Left forelimb (tissue), 1 donor: Measurements from ENCODE around the gene GINS2.

Experiments used
- DNase-seq: peaks from one replicate; pipeline ENCODE4 v3.0.0-alpha.2; 2018; ENCODE audit warnings: low spot score

Gene GINS2

GRCh38 chr16:85667261-85667660 lies 21.5 kb downstream of the GINS2 start:
- DNase-seq = no peak

- no peak for DNase-seq
Observed at GRCh38 chr16:85665929-85666328, 22.8 kb downstream of the GINS2 start.

GRCh38 chr16:85665373-85665740 lies 23.4 kb downstream of the GINS2 start:
- DNase-seq = no peak

GRCh38 chr16:85664580-85665372 lies 24.0 kb downstream of the GINS2 start:
- no peak for DNase-seq

- no peak for DNase-seq
Observed at GRCh38 chr16:85663891-85664321, 24.8 kb downstream of the GINS2 start.

GRCh38 chr16:85662976-85663830 lies 25.6 kb downstream of the GINS2 start:
- no peak for DNase-seq

- DNase-seq = no peak
Observed at GRCh38 chr16:85662482-85662812, 26.3 kb downstream of the GINS2 start.

GRCh38 chr16:85661740-85662481 lies 26.8 kb downstream of the GINS2 start:
- DNase-seq = no peak

GRCh38 chr16:85660843-85661739 lies 27.7 kb downstream of the GINS2 start:
- DNase-seq = no peak

- no peak for DNase-seq
Observed at GRCh38 chr16:85659805-85660511, 28.8 kb downstream of the GINS2 start.

- DNase-seq = no peak
Observed at GRCh38 chr16:85659336-85659735, 29.4 kb downstream of the GINS2 start.

- DNase-seq = no peak
Observed at GRCh38 chr16:85658504-85659326, 30.0 kb downstream of the GINS2 start.

- DNase-seq = no peak
Observed at GRCh38 chr16:85657996-85658395, 30.8 kb downstream of the GINS2 start.

GRCh38 chr16:85657267-85657650 lies 31.5 kb downstream of the GINS2 start:
- no peak for DNase-seq

- no peak for DNase-seq
Observed at GRCh38 chr16:85656351-85657266, 32.1 kb downstream of the GINS2 start.

GRCh38 chr16:85655216-85656129 lies 33.3 kb downstream of the GINS2 start:
- no peak for DNase-seq

- no peak for DNase-seq
Observed at GRCh38 chr16:85654251-85655095, 34.3 kb downstream of the GINS2 start.
